OCI-LY7 (cell line): ENCODE data around the gene ACOT11. TPM values are rescaled to one million over a fixed set of nuclear protein-coding genes. Genes with fewer than 3 reads are reported as not detected.

Experiments
- BruUV-seq: library from RNA; stranded (reverse); fragments of 400-500 nt; replicated peaks from 2 replicates; lab custom pipeline; 2021; lab: Mats Ljungman, UMichigan
- CTCF ChIA-PET: fragments of 300-600 bp; sonication (Branson Sonifier 250); formaldehyde crosslinking; loops from one replicate; lab custom pipeline; 2022; ENCODE audit warnings: antibody characterized with exemption; ENCODE audit not compliant: unreplicated experiment; lab: Charles Lee
- POLR2A ChIA-PET: fragments of 300-600 bp; sonication (Branson Sonifier 250); formaldehyde crosslinking; loops from one replicate; lab custom pipeline; 2022; ENCODE audit warnings: antibody characterized with exemption; lab: Charles Lee
- DNase-seq: peaks from one replicate; pipeline ENCODE4 v3.0.0-alpha.2; 2015; ENCODE audit warnings: low spot score
- H2AFZ ChIP-seq: fragments of 200-600 bp; sonication (generic), shearing (Covaris generic); 2 replicates; pipeline ENCODE4 v1.6.1; 2014; ENCODE audit warnings: mild to moderate bottlenecking, antibody characterized with exemption, low read length, moderate library complexity
- H3K27ac ChIP-seq: fragments of 200-600 bp; sonication (generic); 2 replicates; pipeline ENCODE4 v1.5.1; 2014; ENCODE audit warnings: mixed run types, low read depth, mild to moderate bottlenecking, moderate library complexity, low read length, inconsistent platforms; ENCODE audit not compliant: poor library complexity, severe bottlenecking
- H3K36me3 ChIP-seq: fragments of 200-600 bp; sonication (generic); 2 replicates; pipeline ENCODE4 v1.6.1; 2014; ENCODE audit warnings: mild to moderate bottlenecking, antibody characterized with exemption, low read length, moderate library complexity, mixed read lengths; ENCODE audit not compliant: insufficient read depth
- H3K4me1 ChIP-seq: fragments of 200-600 bp; sonication (generic); 2 replicates; pipeline ENCODE4 v1.5.1; 2014; ENCODE audit warnings: mild to moderate bottlenecking, low read length; ENCODE audit not compliant: insufficient read depth, poor library complexity, severe bottlenecking
- H3K4me2 ChIP-seq: fragments of 200-600 bp; sonication (generic); 2 replicates; pipeline ENCODE4 v1.6.1; 2014; ENCODE audit warnings: mild to moderate bottlenecking, low read length
- H3K4me3 ChIP-seq: fragments of 200-600 bp; sonication (generic); 2 replicates; pipeline ENCODE4 v1.5.1; 2014; ENCODE audit warnings: mild to moderate bottlenecking, low read depth, low read length; ENCODE audit not compliant: poor library complexity, severe bottlenecking
- H3K79me2 ChIP-seq: fragments of 200-600 bp; sonication (generic); 2 replicates; pipeline ENCODE4 v1.6.1; 2016; ENCODE audit warnings: low read depth, mild to moderate bottlenecking, low read length, moderate library complexity, mixed read lengths; ENCODE audit not compliant: insufficient read depth
- H3K9me2 ChIP-seq: fragments of 200-600 bp; sonication (generic); 2 replicates; pipeline ENCODE4 v1.6.1; 2016; ENCODE audit warnings: mild to moderate bottlenecking, low read length, mixed read lengths; ENCODE audit not compliant: insufficient read depth
- H3K9me3 ChIP-seq: fragments of 200-600 bp; sonication (generic); 2 replicates; pipeline ENCODE4 v1.6.1; 2014; ENCODE audit warnings: mild to moderate bottlenecking, mixed run types, low read length, mixed read lengths
- H4K20me1 ChIP-seq: fragments of 200-600 bp; sonication (generic); 2 replicates; pipeline ENCODE4 v1.6.1; 2014; ENCODE audit warnings: mild to moderate bottlenecking, antibody characterized with exemption, low read length, moderate library complexity, mixed read lengths; ENCODE audit not compliant: insufficient read depth
- CTCF ChIP-seq: fragments of 200-600 bp; sonication (generic); conservative IDR thresholded peaks from 2 replicates; pipeline ENCODE4 v1.5.1; 2014; ENCODE audit warnings: mild to moderate bottlenecking, antibody characterized with exemption, low read length, moderate library complexity, mixed read lengths
- EZH2phosphoT487 ChIP-seq: fragments of 200-600 bp; sonication (generic); IDR thresholded peaks from 2 replicates; pipeline ENCODE4 v1.6.1; 2018; ENCODE audit warnings: low read depth, borderline replicate concordance, mild to moderate bottlenecking, mixed run types, antibody characterized with exemption, low read length, moderate library complexity, mixed read lengths
- intact Hi-C: fragments of 100-400 bp; cut with micrococcal nuclease; formaldehyde crosslinking; loops from one replicate; pipeline ENCODE4 v1.10.0; 2022; ENCODE audit not compliant: unreplicated experiment
- total RNA-seq, 2 experiments: library from RNA; depleted of rRNA in 1 of 2; stranded (reverse); fragments of >200 nt in 1 of 2; shearing (Covaris generic) in 1 of 2; gene quantifications; 2 replicates each; pipeline ENCODE4 v1.2.3, GENCODE V29; 2014 to 2022

The ACOT11 gene
- total RNA-seq, 2 experiments from 2014 or later: not detected

DNA sequence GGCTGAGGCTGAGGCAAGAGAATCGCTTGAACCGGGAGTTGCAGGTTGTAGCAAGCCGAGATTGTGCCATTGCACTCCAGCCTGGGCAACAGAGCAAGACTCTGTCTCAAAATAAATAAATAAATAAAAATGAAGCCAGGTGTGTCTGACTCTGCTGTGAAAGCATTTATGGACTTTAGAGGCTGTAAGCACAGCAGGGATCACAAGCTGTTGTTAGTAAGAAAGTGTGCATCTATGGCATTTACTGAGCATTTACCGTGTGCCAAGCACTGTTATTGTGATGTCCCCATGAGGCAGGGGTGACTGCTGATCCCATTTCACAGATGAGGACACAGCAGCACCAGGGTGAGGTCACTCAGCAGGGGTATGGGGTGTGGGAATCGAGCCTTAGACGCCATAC, 55.2 kb downstream of the ACOT11 start:
- no TSS peak for BruUV-seq
- intact Hi-C loops: no loop called here
- no peak for TF ChIP-seq EZH2phosphoT487
- TF ChIP-seq CTCF: no peak
- POLR2A ChIA-PET: no interaction called here
- CTCF ChIA-PET: no interaction called here
- no peak for DNase-seq
- Histone ChIP-seq H4K20me1 (no peaks in the 10 kb centered on the region), H2AFZ (no peak overlapping the region), H3K9me3 (no peaks in the 10 kb centered on the region), H3K79me2 (no peaks in the 10 kb centered on the region), H3K4me1 (peaks cover 10% of the 10 kb centered on the region), H3K4me2 (no peak overlapping the region), H3K27ac (no peak overlapping the region), H3K9me2 (no peaks in the 10 kb centered on the region), H3K36me3 (no peaks in the 10 kb centered on the region), H3K4me3 (no peak overlapping the region)

DNA sequence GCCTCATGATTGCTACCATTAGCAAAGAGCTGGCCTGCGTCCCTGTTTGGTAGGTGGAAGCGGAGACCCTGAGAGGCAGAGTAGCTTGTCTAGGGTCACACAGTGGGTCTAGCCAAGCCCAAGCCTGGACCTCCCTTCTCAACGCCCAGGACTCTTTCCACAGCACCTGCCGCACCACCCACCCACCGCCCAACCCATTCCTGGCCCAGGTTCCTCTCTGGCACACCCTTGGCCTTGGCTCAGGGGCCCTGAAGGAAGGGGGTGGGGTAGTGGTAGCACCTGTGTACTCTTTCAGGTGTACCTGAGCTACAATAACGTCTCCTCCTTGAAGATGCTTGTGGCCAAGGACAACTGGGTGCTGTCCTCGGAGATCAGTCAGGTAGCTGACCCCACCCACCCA, 56.0 kb downstream of the ACOT11 start:
- ChIA-PET CTCF (no interaction called here), POLR2A (no interaction called here)
- DNase-seq: no peak
- Histone ChIP-seq H3K36me3 (no peaks in the 10 kb centered on the region), H3K27ac (no peak overlapping the region), H4K20me1 (no peaks in the 10 kb centered on the region), H2AFZ (no peak overlapping the region), H3K9me3 (no peaks in the 10 kb centered on the region), H3K4me1 (peaks cover 10% of the 10 kb centered on the region), H3K4me2 (no peak overlapping the region), H3K4me3 (no peak overlapping the region), H3K9me2 (no peaks in the 10 kb centered on the region), H3K79me2 (no peaks in the 10 kb centered on the region)
- intact Hi-C loops: no loop called here
- no TSS peak for BruUV-seq
- no peak for TF ChIP-seq CTCF
- TF ChIP-seq EZH2phosphoT487: no peak

DNA sequence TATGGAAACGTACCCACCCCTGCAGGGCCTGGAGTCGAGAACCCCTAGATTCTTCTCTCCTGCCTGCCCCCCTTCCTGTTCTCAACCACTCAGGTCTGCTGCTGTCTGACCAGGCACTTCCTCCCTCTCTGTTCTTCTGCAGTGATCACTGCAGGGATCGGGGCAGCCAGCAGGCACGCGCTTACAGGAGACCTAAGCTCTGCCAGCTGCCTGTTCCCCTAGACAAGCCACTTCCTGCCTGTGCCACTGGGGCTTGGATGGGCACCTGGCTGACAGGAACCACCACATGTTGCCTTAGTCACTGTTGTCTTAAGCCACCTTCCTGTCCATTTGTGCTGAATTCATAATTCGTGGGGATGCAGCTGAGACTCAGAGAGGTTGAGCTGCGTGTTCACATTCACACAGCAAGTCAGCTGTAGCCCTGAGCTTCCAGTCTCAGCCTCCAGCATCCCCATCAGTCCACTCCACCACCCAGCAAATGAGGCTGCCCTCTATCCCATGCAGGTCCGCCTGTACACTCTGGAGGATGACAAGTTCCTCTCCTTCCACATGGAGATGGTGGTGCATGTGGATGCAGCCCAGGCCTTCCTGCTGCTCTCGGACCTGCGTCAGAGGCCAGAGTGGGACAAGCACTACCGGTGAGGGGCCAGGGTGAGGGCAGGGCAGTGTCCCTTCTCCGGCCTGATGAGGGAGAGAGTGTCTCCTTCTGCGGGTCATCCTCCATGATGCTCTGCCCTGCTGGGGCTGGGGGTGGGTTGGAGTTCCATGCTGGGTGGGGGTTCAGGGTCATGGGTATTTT, 56.7 kb downstream of the ACOT11 start:
- H3K4me1 ChIP-seq: peaks cover 10% of the 10 kb centered on the region
- no TSS peak for BruUV-seq
- no peak overlapping the region for H3K27ac ChIP-seq
- ChIA-PET CTCF (interaction anchor here (0.6 kb wide), 1 partner anchor 12 kb away, joined by 3 read pairs; no protein-coding TSS in a partner anchor), POLR2A (no interaction called here)
- no peaks in the 10 kb centered on the region for H3K79me2 ChIP-seq
- intact Hi-C loops: no loop called here
- H4K20me1 ChIP-seq: no peaks in the 10 kb centered on the region
- H3K36me3 ChIP-seq: no peaks in the 10 kb centered on the region
- no peaks in the 10 kb centered on the region for H3K9me2 ChIP-seq
- H2AFZ ChIP-seq: peak overlapping the region; percentile 11; the same call in 1 of the 2 replicates
- DNase-seq: peak; percentile 62
- TF ChIP-seq CTCF: no peak
- no peak for TF ChIP-seq EZH2phosphoT487
- no peak overlapping the region for H3K4me3 ChIP-seq
- H3K9me3 ChIP-seq: no peaks in the 10 kb centered on the region
- peak overlapping the region; percentile 38 for H3K4me2 ChIP-seq
